Neural crest cell (in vitro differentiated cells): ENCODE data around the gene DLL3. TPM values are rescaled to one million over a fixed set of nuclear protein-coding genes. Genes with fewer than 3 reads are reported as not detected.

Experiments used
- DNase-seq: peaks from one replicate; pipeline ENCODE4 v3.0.0; 2021; ENCODE audit warnings: low read depth, mixed read lengths, low spot score
- H3K27ac Mint-ChIP-seq: one replicate; pipeline ENCODE4 v1.8.0; 2021; ENCODE audit warnings: mild to moderate bottlenecking, mixed read lengths; ENCODE audit not compliant: unreplicated experiment
- H3K27me3 Mint-ChIP-seq: 2 replicates; pipeline ENCODE4 v1.8.0; 2021; ENCODE audit warnings: low read depth, mild to moderate bottlenecking, mixed read lengths
- H3K36me3 Mint-ChIP-seq: 2 replicates; pipeline ENCODE4 v1.8.0; 2021; ENCODE audit warnings: low read depth, mild to moderate bottlenecking, mixed read lengths
- H3K4me1 Mint-ChIP-seq: 2 replicates; pipeline ENCODE4 v1.8.0; 2021; ENCODE audit warnings: mixed read lengths
- H3K4me3 Mint-ChIP-seq: one replicate; pipeline ENCODE4 v1.8.0; 2021; ENCODE audit warnings: mild to moderate bottlenecking, mixed read lengths
- H3K9me3 Mint-ChIP-seq: 2 replicates; pipeline ENCODE4 v1.8.0; 2021; ENCODE audit warnings: mixed read lengths
- CTCF ChIP-seq: fragments of 200-600 bp; sonication (generic); conservative IDR thresholded peaks from 2 replicates; pipeline ENCODE4 v1.5.0; 2021; ENCODE audit warnings: antibody characterized with exemption, mild to moderate bottlenecking
- total RNA-seq: library from RNA; stranded (reverse); gene quantifications from 2 replicates; pipeline ENCODE4 v1.2.1, GENCODE V29; 2021

The DLL3 gene
- total RNA-seq, 1 donor from 2014 or later: 22.3 TPM

DNA sequence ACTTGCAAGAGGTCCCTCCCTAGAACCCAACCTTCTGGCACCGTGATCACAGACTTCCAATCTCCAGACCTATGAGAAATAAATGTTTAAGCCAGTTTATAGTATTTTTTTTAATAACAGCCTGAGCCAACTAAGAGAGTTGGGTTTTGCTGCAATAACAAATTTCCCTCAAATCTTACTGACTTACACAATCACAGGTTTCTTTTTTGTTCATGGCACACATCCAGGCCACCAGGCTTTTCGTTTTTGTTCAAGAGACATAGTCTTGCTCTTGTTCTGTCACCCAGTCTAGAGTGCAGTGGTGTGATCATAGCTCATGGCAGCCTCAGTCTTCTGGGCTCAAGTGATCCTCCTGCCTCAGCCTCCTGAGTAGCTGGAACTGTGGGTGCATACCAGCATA is 14.2 kb downstream of the DLL3 start:
- H3K4me3 Mint-ChIP-seq: no peak overlapping the region
- no peaks in the 10 kb centered on the region for H3K36me3 Mint-ChIP-seq
- peaks cover 12% of the 10 kb centered on the region for H3K4me1 Mint-ChIP-seq
- no peak for DNase-seq
- no peaks in the 10 kb centered on the region for H3K9me3 Mint-ChIP-seq
- H3K27ac Mint-ChIP-seq: no peak overlapping the region
- peaks cover 85% of the 10 kb centered on the region for H3K27me3 Mint-ChIP-seq
- no peak for TF ChIP-seq CTCF

GRCh38 chr19:39514840-39515550 is 16.2 kb downstream of the DLL3 start, which contains the start of gene SELENOV:
Gene SELENOV, plus strand, starts transcription at chr19:39515139. Its CDS starts 74 bp downstream, at chr19:39515213.
- Mint-ChIP-seq H3K4me1 (peaks cover 16% of the 10 kb centered on the region), H3K4me3 (peak within 1 kb of the TSS; percentile 79), H3K27me3 (peaks cover 78% of the 10 kb centered on the region), H3K36me3 (no peaks in the 10 kb centered on the region), H3K27ac (no peak within 1 kb of the TSS), H3K9me3 (no peaks in the 10 kb centered on the region)
- TF ChIP-seq CTCF: no peak
- peak; percentile 14 for DNase-seq

GRCh38 chr19:39515551-39516191 is 16.9 kb downstream of the DLL3 start:
- H3K36me3 Mint-ChIP-seq: no peaks in the 10 kb centered on the region
- TF ChIP-seq CTCF: no peak
- peak overlapping the region; percentile 47 for H3K4me3 Mint-ChIP-seq
- peaks cover 16% of the 10 kb centered on the region for H3K4me1 Mint-ChIP-seq
- no peak for DNase-seq
- no peak overlapping the region for H3K27ac Mint-ChIP-seq
- peaks cover 74% of the 10 kb centered on the region for H3K27me3 Mint-ChIP-seq
- H3K9me3 Mint-ChIP-seq: no peaks in the 10 kb centered on the region

- H3K27me3 Mint-ChIP-seq: peaks cover 74% of the 10 kb centered on the region
- no peak overlapping the region for H3K27ac Mint-ChIP-seq
- H3K9me3 Mint-ChIP-seq: no peaks in the 10 kb centered on the region
- H3K36me3 Mint-ChIP-seq: no peaks in the 10 kb centered on the region
- peaks cover 16% of the 10 kb centered on the region for H3K4me1 Mint-ChIP-seq
- peak overlapping the region; percentile 47 for H3K4me3 Mint-ChIP-seq
- DNase-seq: no peak
- TF ChIP-seq CTCF: no peak
These were observed 17.5 kb downstream of the DLL3 start for GRCh38 chr19:39516270-39516669.

GRCh38 chr19:39517432-39517831 is 18.7 kb downstream of the DLL3 start:
- H3K36me3 Mint-ChIP-seq: no peaks in the 10 kb centered on the region
- H3K27ac Mint-ChIP-seq: no peak overlapping the region
- H3K9me3 Mint-ChIP-seq: no peaks in the 10 kb centered on the region
- no peak overlapping the region for H3K4me3 Mint-ChIP-seq
- TF ChIP-seq CTCF: no peak
- H3K27me3 Mint-ChIP-seq: peaks cover 66% of the 10 kb centered on the region
- no peak for DNase-seq
- H3K4me1 Mint-ChIP-seq: peaks cover 16% of the 10 kb centered on the region
